Panc1 (cell line): ENCODE measurements around the gene ZNF212.

Source experiments
- CTCF ChIP-seq: fragments of 450-650 bp; IDR thresholded peaks from 2 replicates; pipeline ENCODE4 v1.5.1; 2017; ENCODE audit warnings: mild to moderate bottlenecking
- SIN3A ChIP-seq: IDR thresholded peaks from 2 replicates; pipeline ENCODE4 v1.6.1; 2012; ENCODE audit warnings: low read depth, mild to moderate bottlenecking, low read length, moderate library complexity, borderline replicate concordance; ENCODE audit not compliant: insufficient read depth
- TCF7L2 ChIP-seq: IDR thresholded peaks from 2 replicates; pipeline ENCODE4 v1.6.1; 2011; ENCODE audit warnings: mild to moderate bottlenecking, low read depth, low read length, inconsistent platforms

DNA sequence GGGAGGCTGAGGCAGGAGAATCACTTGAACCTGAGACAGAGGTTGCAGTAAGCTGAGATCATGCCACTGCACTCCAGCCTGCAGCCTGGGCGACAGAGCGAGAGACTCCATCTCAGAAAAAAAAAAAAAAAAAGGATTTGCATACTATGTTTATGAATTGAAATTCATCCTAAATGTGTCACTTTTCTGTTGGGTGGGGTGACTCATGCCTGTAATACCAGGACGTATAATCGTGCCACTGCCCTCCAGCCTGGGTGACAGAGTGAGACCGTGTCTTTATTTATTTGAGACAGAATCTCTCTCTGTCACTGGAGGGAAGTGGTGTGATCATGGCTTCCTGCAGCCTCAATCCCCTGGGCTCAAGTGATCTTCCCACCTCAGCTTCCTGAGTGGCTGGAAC, 5.8 kb downstream of the ZNF212 start:
- no peak for TF ChIP-seq CTCF
- TF ChIP-seq TCF7L2: no peak
- TF ChIP-seq SIN3A: no peak
